HepG2 (cell line): ENCODE data around the gene NOXRED1. TPM values are rescaled to one million over a fixed set of nuclear protein-coding genes. Genes with fewer than 3 reads are reported as not detected.
A peak's percentile ranks its signal among the peaks of the same experiment; 100 is the strongest.

Source experiments
- ATF2 ChIP-seq: sonication (generic); formaldehyde crosslinking; IDR thresholded peaks from 2 replicates; pipeline ENCODE4 v1.4.0; 2020; ENCODE audit warnings: missing genetic modification reagents
- CREB1 ChIP-seq, 2 experiments: fragments of 450-650 bp in 1 of 2; IDR thresholded peaks; 2 replicates each; pipeline ENCODE4 v1.6.1; 2016 to 2017; ENCODE audit warnings: control low read depth in 1 of 2, mild to moderate bottlenecking in 1 of 2, missing compliant biosample characterization in 1 of 2, missing genetic modification characterization in 1 of 2
- ELF3 ChIP-seq: IDR thresholded peaks from 2 replicates; pipeline ENCODE4 v1.6.1; 2016; ENCODE audit warnings: missing genetic modification reagents, missing compliant biosample characterization
- HDAC1 ChIP-seq: sonication (generic); formaldehyde crosslinking; IDR thresholded peaks from 2 replicates; pipeline ENCODE4 v1.5.1; 2020; ENCODE audit warnings: mild to moderate bottlenecking, missing genetic modification reagents
- LCORL ChIP-seq, 2 experiments: fragments of 450-650 bp in 1 of 2; sonication (generic) in 1 of 2; formaldehyde crosslinking in 1 of 2; IDR thresholded peaks; 2 replicates each; pipeline versions ENCODE4 v1.5.0 to v1.6.1; 2017 to 2020; ENCODE audit warnings: antibody characterized with exemption in 1 of 2, missing genetic modification reagents in 1 of 2
- NFIB ChIP-seq: sonication (generic); formaldehyde crosslinking; IDR thresholded peaks from 2 replicates; pipeline ENCODE4 v1.9.0; 2021; ENCODE audit warnings: missing genetic modification reagents, mild to moderate bottlenecking, borderline replicate concordance
- NFYC ChIP-seq: IDR thresholded peaks from 2 replicates; pipeline ENCODE4 v1.6.1; 2016; ENCODE audit warnings: missing genetic modification reagents, missing compliant biosample characterization
- PHF5A ChIP-seq: IDR thresholded peaks from one replicate; pipeline ENCODE4 v1.6.1; 2018; ENCODE audit warnings: low read depth, missing genetic modification reagents; ENCODE audit not compliant: unreplicated experiment
- PPARG ChIP-seq: conservative IDR thresholded peaks from 2 replicates; pipeline ENCODE4 v1.6.1; 2016; ENCODE audit warnings: missing biosample characterization, missing genetic modification reagents
- REPIN1 ChIP-seq: sonication (generic); formaldehyde crosslinking; IDR thresholded peaks from 2 replicates; pipeline ENCODE4 v1.8.0; 2022; ENCODE audit warnings: missing genetic modification reagents, low read depth, mild to moderate bottlenecking, borderline replicate concordance
- SNAI1 ChIP-seq: sonication (generic); formaldehyde crosslinking; IDR thresholded peaks from 2 replicates; pipeline ENCODE4 v1.5.0; 2020; ENCODE audit warnings: mild to moderate bottlenecking, missing genetic modification reagents, borderline replicate concordance
- SPEN ChIP-seq: sonication (generic); formaldehyde crosslinking; IDR thresholded peaks from 2 replicates; pipeline ENCODE4 v1.5.1; 2020; ENCODE audit warnings: low read depth, mild to moderate bottlenecking, missing genetic modification reagents
- ZNF160 ChIP-seq: sonication (generic); formaldehyde crosslinking; IDR thresholded peaks from 2 replicates; pipeline ENCODE4 v1.8.0; 2022; ENCODE audit warnings: mild to moderate bottlenecking, inconsistent platforms, missing genetic modification reagents
- polyA plus RNA-seq, 8 experiments: library from polyadenylated mRNA; depleted of rRNA in 3 of 8; stranded (reverse) in 7 of 8; unstranded in 1 of 8; fragments of >200 nt; fragmentation: Illumina TruSeq in 4 of 8; extraction: Trizol in 4 of 8; gene quantifications; 2 replicates each; pipeline versions ENCODE4 v1.2.1 to v1.2.3, GENCODE V29; 2011 to 2016; ENCODE audit warnings: low read depth in 4 of 8, missing spikeins in 1 of 8, mixed read lengths in 1 of 8; ENCODE audit not compliant: insufficient read depth in 1 of 8
- total RNA-seq, 5 experiments: library from RNA; depleted of rRNA; stranded (reverse); fragments of >200 nt; fragmentation: Illumina TruSeq; extraction: Trizol; gene quantifications; 2 replicates each; pipeline ENCODE4 v1.2.3, GENCODE V29; 2016; ENCODE audit warnings: low read depth in 1 of 5
- TF ChIP-seq, protein P1 (sequence below): sonication (generic); formaldehyde crosslinking; IDR thresholded peaks from 2 replicates; pipeline ENCODE4 v1.8.1; 2023; ENCODE audit warnings: mild to moderate bottlenecking, missing genetic modification reagents
- TF ChIP-seq, protein P2 (sequence below): fragments of 450-650 bp; IDR thresholded peaks from 2 replicates; pipeline ENCODE4 v1.6.1; 2016
- TF ChIP-seq, protein P3 (sequence below): sonication (generic); formaldehyde crosslinking; IDR thresholded peaks from 2 replicates; pipeline ENCODE4 v1.4.0; 2020; ENCODE audit warnings: low read depth, missing genetic modification reagents
- TF ChIP-seq, protein P4 (sequence below): sonication (generic); formaldehyde crosslinking; IDR thresholded peaks from 2 replicates; pipeline ENCODE4 v1.9.0; 2021; ENCODE audit warnings: missing genetic modification reagents, mild to moderate bottlenecking, borderline replicate concordance

Gene NOXRED1
- total and polyA plus RNA-seq, 2 of the 13 experiments (the other 11 are each of a cell fraction or from before 2014, with no cell fraction given): 0.24 to 0.41 TPM

- TF ChIP-seq ZNF160 (CRISPR knock-in tag) (0 out of 2 replicates have a peak, but pooled peaks have one; percentile 14), SNAI1 (CRISPR knock-in tag) (peak; percentile 90; the same call in 1 of the 2 replicates), SPEN (CRISPR knock-in tag) (peak; percentile 49; the same call in 1 of the 2 replicates), HDAC1 (CRISPR knock-in tag) (peak; percentile 54), ATF2 (CRISPR knock-in tag) (0 out of 2 replicates have a peak, but pooled peaks have one; percentile 16), CREB1 (IDR thresholded peaks at IDR 0.05) (peak; percentile 90), CREB1 (CRISPR knock-in tag; IDR thresholded peaks at IDR 0.05) (peak; percentile 98), PHF5A (CRISPR knock-in tag) (peak; percentile 65), ELF3 (peak; percentile 24), LCORL (IDR thresholded peaks at IDR 0.05) (no peak), LCORL (CRISPR knock-in tag; IDR thresholded peaks at IDR 0.05) (0 out of 2 replicates have a peak, but pooled peaks have one; percentile 36), NFIB (no peak), NFYC (CRISPR knock-in tag) (0 out of 2 replicates have a peak, but pooled peaks have one; percentile 27), PPARG (no peak), REPIN1 (CRISPR knock-in tag) (peak; percentile 74; the same call in 1 of the 2 replicates)
- TF ChIP-seq, protein P1, sequence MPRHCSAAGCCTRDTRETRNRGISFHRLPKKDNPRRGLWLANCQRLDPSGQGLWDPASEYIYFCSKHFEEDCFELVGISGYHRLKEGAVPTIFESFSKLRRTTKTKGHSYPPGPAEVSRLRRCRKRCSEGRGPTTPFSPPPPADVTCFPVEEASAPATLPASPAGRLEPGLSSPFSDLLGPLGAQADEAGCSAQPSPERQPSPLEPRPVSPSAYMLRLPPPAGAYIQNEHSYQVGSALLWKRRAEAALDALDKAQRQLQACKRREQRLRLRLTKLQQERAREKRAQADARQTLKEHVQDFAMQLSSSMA (CRISPR knock-in tag): peak; percentile 17; the same call in 1 of the 2 replicates
- TF ChIP-seq, protein P2, sequence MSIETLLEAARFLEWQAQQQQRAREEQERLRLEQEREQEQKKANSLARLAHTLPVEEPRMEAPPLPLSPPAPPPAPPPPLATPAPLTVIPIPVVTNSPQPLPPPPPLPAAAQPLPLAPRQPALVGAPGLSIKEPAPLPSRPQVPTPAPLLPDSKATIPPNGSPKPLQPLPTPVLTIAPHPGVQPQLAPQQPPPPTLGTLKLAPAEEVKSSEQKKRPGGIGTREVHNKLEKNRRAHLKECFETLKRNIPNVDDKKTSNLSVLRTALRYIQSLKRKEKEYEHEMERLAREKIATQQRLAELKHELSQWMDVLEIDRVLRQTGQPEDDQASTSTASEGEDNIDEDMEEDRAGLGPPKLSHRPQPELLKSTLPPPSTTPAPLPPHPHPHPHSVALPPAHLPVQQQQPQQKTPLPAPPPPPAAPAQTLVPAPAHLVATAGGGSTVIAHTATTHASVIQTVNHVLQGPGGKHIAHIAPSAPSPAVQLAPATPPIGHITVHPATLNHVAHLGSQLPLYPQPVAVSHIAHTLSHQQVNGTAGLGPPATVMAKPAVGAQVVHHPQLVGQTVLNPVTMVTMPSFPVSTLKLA: peak; percentile 33; the same call in 1 of the 2 replicates
- TF ChIP-seq, protein P3, sequence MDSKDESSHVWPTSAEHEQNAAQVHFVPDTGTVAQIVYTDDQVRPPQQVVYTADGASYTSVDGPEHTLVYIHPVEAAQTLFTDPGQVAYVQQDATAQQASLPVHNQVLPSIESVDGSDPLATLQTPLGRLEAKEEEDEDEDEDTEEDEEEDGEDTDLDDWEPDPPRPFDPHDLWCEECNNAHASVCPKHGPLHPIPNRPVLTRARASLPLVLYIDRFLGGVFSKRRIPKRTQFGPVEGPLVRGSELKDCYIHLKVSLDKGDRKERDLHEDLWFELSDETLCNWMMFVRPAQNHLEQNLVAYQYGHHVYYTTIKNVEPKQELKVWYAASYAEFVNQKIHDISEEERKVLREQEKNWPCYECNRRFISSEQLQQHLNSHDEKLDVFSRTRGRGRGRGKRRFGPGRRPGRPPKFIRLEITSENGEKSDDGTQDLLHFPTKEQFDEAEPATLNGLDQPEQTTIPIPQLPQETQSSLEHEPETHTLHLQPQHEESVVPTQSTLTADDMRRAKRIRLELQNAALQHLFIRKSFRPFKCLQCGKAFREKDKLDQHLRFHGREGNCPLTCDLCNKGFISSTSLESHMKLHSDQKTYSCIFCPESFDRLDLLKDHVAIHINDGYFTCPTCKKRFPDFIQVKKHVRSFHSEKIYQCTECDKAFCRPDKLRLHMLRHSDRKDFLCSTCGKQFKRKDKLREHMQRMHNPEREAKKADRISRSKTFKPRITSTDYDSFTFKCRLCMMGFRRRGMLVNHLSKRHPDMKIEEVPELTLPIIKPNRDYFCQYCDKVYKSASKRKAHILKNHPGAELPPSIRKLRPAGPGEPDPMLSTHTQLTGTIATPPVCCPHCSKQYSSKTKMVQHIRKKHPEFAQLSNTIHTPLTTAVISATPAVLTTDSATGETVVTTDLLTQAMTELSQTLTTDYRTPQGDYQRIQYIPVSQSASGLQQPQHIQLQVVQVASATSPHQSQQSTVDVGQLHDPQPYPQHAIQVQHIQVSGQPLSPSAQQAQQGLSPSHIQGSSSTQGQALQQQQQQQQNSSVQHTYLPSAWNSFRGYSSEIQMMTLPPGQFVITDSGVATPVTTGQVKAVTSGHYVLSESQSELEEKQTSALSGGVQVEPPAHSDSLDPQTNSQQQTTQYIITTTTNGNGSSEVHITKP (CRISPR knock-in tag): 0 out of 2 replicates have a peak, but pooled peaks have one; percentile 12
- TF ChIP-seq, protein P4, sequence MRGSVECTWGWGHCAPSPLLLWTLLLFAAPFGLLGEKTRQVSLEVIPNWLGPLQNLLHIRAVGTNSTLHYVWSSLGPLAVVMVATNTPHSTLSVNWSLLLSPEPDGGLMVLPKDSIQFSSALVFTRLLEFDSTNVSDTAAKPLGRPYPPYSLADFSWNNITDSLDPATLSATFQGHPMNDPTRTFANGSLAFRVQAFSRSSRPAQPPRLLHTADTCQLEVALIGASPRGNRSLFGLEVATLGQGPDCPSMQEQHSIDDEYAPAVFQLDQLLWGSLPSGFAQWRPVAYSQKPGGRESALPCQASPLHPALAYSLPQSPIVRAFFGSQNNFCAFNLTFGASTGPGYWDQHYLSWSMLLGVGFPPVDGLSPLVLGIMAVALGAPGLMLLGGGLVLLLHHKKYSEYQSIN: no peak
These were observed 34.4 kb upstream of the NOXRED1 start, which contains the start of the genes AHSA1 and VIPAS39 (continued) for GRCh38 chr14:77457522-77458248.
